ENCODE results near the gene SRGN.

The SRGN gene

DNA sequence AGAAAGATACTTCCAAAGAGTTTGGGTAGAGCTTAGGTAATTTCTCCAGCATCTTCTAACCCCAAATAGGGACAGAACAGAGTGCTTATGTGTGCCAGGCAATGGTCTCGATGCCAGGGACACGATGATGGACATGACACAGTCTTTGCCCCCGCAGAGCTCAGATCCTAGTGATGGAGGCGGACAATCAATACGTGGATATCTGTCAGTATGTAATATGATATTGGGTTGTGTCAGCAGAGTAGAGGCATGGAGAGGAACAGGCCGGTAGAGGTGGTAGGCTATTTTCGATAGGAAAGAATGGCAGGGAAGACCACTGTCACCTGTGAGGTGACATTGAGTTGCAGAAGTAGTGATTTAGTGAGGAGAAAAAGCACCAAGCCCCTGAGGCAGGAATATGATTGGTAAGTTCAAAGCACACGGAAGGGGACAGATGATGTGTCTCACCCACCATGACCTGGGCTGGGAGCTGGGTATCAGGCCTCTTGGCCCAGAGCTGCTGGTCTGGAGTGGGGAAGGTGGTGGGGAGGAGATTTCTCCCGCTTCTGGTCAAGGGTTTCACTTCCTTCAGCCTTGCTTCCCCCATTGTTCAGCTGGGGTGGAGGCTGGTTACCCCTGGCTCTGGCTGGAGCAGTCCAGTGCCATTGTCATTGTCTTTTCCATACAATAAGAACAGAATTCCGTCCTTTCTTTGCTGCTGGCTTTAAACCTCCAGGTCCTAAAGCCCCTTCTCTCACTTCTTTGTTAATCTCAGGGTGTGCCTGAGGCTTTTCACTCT lies 36.0 kb upstream of the SRGN start:
- Histone ChIP-seq H3K27me3 (replicated peaks; ENCODE audit: insufficient read depth, low read length) (no peaks in the 10 kb centered on the region), H3K9me2 (replicated peaks; ENCODE audit: insufficient read depth, low read length) (no peaks in the 10 kb centered on the region), H2AFZ (ENCODE audit: low read length) (no peak overlapping the region), H3K36me3 (replicated peaks; ENCODE audit: insufficient read depth, low read length) (no peaks in the 10 kb centered on the region), H3K27ac (ENCODE audit: low read length) (no peak overlapping the region), H3K9me3 (replicated peaks; ENCODE audit: insufficient read depth, low read length) (no peaks in the 10 kb centered on the region), H3K4me2 (ENCODE audit: low read depth, low read length) (no peak overlapping the region), H3K9ac (ENCODE audit: low read length) (no peak overlapping the region), H3K4me3 (ENCODE audit: low read length) (no peak overlapping the region), H3F3A (ENCODE audit: insufficient read depth, low read length) (no peaks in the 10 kb centered on the region), H3K4me1 (ENCODE audit: low read length) (peaks cover 4% of the 10 kb centered on the region; the same call in 1 of the 2 replicates), H4K20me1 (ENCODE audit: insufficient read depth, low read length) (no peaks in the 10 kb centered on the region), H3K79me2 (ENCODE audit: low read length) (no peaks in the 10 kb centered on the region)
- DNase-seq = no peak
- no peak for TF ChIP-seq EZH2phosphoT487 (IDR thresholded peaks at IDR 0.05; ENCODE audit: low read length)
- no peak for TF ChIP-seq CTCF (IDR thresholded peaks at IDR 0.05; ENCODE audit: low read length)
- TF ChIP-seq EZH2 (optimal IDR thresholded peaks at IDR 0.05; ENCODE audit: low read depth, low read length) = no peak

DNA sequence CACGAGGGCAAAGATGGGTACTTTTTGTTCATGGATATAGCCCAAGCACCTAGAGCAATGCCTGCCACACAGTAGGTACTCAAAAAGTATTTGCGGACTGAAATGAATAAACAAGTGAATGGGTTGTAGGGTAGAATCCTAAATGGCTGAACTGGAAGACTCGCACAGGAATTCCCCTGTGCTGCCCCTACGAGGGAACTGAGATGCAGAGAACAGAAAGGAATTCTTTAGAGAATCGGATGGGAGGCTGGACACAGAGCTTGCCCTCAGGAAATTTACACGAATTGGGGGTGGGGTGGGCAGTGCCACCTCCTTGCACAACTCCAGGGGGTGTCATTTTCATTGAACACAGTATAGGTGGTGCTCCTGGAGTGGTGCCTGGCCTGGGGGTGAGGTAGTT lies 35.2 kb upstream of the SRGN start:
- H3K27ac ChIP-seq (ENCODE audit: low read length) = no peak overlapping the region
- H2AFZ ChIP-seq (ENCODE audit: low read length) = no peak overlapping the region
- no peaks in the 10 kb centered on the region for H3K36me3 ChIP-seq (replicated peaks; ENCODE audit: insufficient read depth, low read length)
- no peak overlapping the region for H3K4me2 ChIP-seq (ENCODE audit: low read depth, low read length)
- no peaks in the 10 kb centered on the region for H4K20me1 ChIP-seq (ENCODE audit: insufficient read depth, low read length)
- H3K9ac ChIP-seq (ENCODE audit: low read length) = no peak overlapping the region
- no peaks in the 10 kb centered on the region for H3K79me2 ChIP-seq (ENCODE audit: low read length)
- H3K9me3 ChIP-seq (replicated peaks; ENCODE audit: insufficient read depth, low read length) = no peaks in the 10 kb centered on the region
- no peaks in the 10 kb centered on the region for H3K27me3 ChIP-seq (replicated peaks; ENCODE audit: insufficient read depth, low read length)
- H3K4me1 ChIP-seq (ENCODE audit: low read length) = peaks cover 4% of the 10 kb centered on the region; the same call in 1 of the 2 replicates
- no peaks in the 10 kb centered on the region for H3F3A ChIP-seq (ENCODE audit: insufficient read depth, low read length)
- no peak for DNase-seq
- no peak for TF ChIP-seq EZH2phosphoT487 (IDR thresholded peaks at IDR 0.05; ENCODE audit: low read length)
- no peak for TF ChIP-seq CTCF (IDR thresholded peaks at IDR 0.05; ENCODE audit: low read length)
- TF ChIP-seq EZH2 (optimal IDR thresholded peaks at IDR 0.05; ENCODE audit: low read depth, low read length) = no peak
- no peak overlapping the region for H3K4me3 ChIP-seq (ENCODE audit: low read length)
- no peaks in the 10 kb centered on the region for H3K9me2 ChIP-seq (replicated peaks; ENCODE audit: insufficient read depth, low read length)

DNA sequence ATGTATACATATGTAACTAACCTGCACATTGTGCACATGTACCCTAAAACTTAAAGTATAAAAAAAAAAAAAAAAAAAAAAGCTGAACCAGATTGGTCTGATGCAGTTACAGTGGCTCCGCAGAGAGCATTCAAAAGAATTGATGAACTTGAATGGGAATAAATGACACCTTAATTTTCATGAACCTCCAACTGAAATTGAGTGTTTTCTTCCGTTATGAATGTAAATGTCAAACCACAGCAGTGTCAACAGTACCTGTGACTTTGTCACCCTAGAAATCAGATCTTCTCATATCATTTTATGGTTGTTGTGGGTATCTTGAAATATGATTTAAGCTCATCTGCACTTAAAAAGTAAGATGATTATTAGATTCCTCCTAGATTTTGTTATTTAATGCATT lies 32.7 kb upstream of the SRGN start:
- Histone ChIP-seq H3F3A (ENCODE audit: insufficient read depth, low read length) (no peaks in the 10 kb centered on the region), H3K79me2 (ENCODE audit: low read length) (no peaks in the 10 kb centered on the region), H2AFZ (ENCODE audit: low read length) (no peak overlapping the region), H3K9me2 (replicated peaks; ENCODE audit: insufficient read depth, low read length) (no peaks in the 10 kb centered on the region), H3K27ac (ENCODE audit: low read length) (no peak overlapping the region), H3K4me3 (ENCODE audit: low read length) (no peak overlapping the region), H3K36me3 (replicated peaks; ENCODE audit: insufficient read depth, low read length) (no peaks in the 10 kb centered on the region), H4K20me1 (ENCODE audit: insufficient read depth, low read length) (no peaks in the 10 kb centered on the region), H3K9me3 (replicated peaks; ENCODE audit: insufficient read depth, low read length) (no peaks in the 10 kb centered on the region), H3K27me3 (replicated peaks; ENCODE audit: insufficient read depth, low read length) (no peaks in the 10 kb centered on the region), H3K4me1 (ENCODE audit: low read length) (peaks cover 4% of the 10 kb centered on the region; the same call in 1 of the 2 replicates), H3K9ac (ENCODE audit: low read length) (no peak overlapping the region), H3K4me2 (ENCODE audit: low read depth, low read length) (no peak overlapping the region)
- TF ChIP-seq EZH2 (optimal IDR thresholded peaks at IDR 0.05; ENCODE audit: low read depth, low read length) = no peak
- TF ChIP-seq CTCF (IDR thresholded peaks at IDR 0.05; ENCODE audit: low read length) = no peak
- no peak for TF ChIP-seq EZH2phosphoT487 (IDR thresholded peaks at IDR 0.05; ENCODE audit: low read length)
- no peak for DNase-seq
